CD4-positive, alpha-beta T cell (primary cell): Measurements from ENCODE around the gene MNX1. TPM values are rescaled to one million over a fixed set of nuclear protein-coding genes. Genes with fewer than 3 reads are reported as not detected.

Experiments
- ATAC-seq: fragments of 200-7000 bp; cut with Tn5 transposase; one replicate; pipeline ENCODE4 v1.10.0; 2022; ENCODE audit warnings: mild to moderate bottlenecking; ENCODE audit not compliant: poor library complexity
- CTCF ChIA-PET: fragments of 350-600 bp; sonication (Branson Sonifier 250); formaldehyde crosslinking; loops from one replicate; lab custom pipeline; 2021; ENCODE audit warnings: antibody characterized with exemption, inconsistent platforms; lab: Charles Lee
- POLR2A ChIA-PET: fragments of 350-600 bp; sonication (Branson Sonifier 250); formaldehyde crosslinking; loops from one replicate; lab custom pipeline; 2021; ENCODE audit warnings: antibody characterized with exemption, inconsistent platforms; lab: Charles Lee
- DNase-seq, 14 experiments: peaks; one replicate each; pipeline ENCODE4 v3.0.0-alpha.2; 2013 to 2020; ENCODE audit warnings: mixed read lengths in 2 of 14
- H3K27ac ChIP-seq, 2 donors: one replicate each; pipeline versions ENCODE4 v1.5.1 to v1.7.0; 2013; ENCODE audit warnings: low read length in 2 of 2, low read depth in 1 of 2, mild to moderate bottlenecking in 1 of 2
- H3K27me3 ChIP-seq, 2 experiments: 1 replicate in 1 of 2; 2 replicates in 1 of 2; pipeline versions ENCODE4 v1.6.1 to v1.7.0; 2013; ENCODE audit warnings: low read length in 2 of 2, control low read depth in 1 of 2, mild to moderate bottlenecking in 1 of 2, moderate library complexity in 1 of 2; ENCODE audit not compliant: insufficient read depth in 2 of 2, control insufficient read depth in 1 of 2
- H3K36me3 ChIP-seq: one replicate; pipeline ENCODE4 v1.6.1; 2013; ENCODE audit warnings: low read length, control low read depth; ENCODE audit not compliant: insufficient read depth
- H3K4me1 ChIP-seq: one replicate; pipeline ENCODE4 v1.6.1; 2013; ENCODE audit warnings: low read length, control low read depth; ENCODE audit not compliant: insufficient read depth
- H3K4me3 ChIP-seq: one replicate; pipeline ENCODE4 v1.5.1; 2013; ENCODE audit warnings: mild to moderate bottlenecking, low read length, moderate library complexity
- H3K9me3 ChIP-seq, 2 experiments: 1 replicate in 1 of 2; 2 replicates in 1 of 2; pipeline versions ENCODE4 v1.6.1 to v1.7.0; 2013; ENCODE audit warnings: low read length in 2 of 2, mild to moderate bottlenecking in 2 of 2, control low read depth in 1 of 2, moderate library complexity in 1 of 2; ENCODE audit not compliant: control insufficient read depth in 1 of 2, insufficient read depth in 1 of 2
- H3K27ac Mint-ChIP-seq: one replicate; pipeline ENCODE4 v1.8.0; 2020; ENCODE audit warnings: mixed read lengths
- H3K27me3 Mint-ChIP-seq: one replicate; pipeline ENCODE4 v1.8.0; 2021; ENCODE audit warnings: mixed read lengths
- H3K36me3 Mint-ChIP-seq: one replicate; pipeline ENCODE4 v1.8.0; 2021; ENCODE audit warnings: low read depth, mixed read lengths
- H3K4me1 Mint-ChIP-seq: one replicate; pipeline ENCODE4 v1.8.0; 2021; ENCODE audit warnings: low read depth, mixed read lengths
- H3K4me3 Mint-ChIP-seq: one replicate; pipeline ENCODE4 v1.8.0; 2020; ENCODE audit warnings: mild to moderate bottlenecking, mixed read lengths
- H3K9me3 Mint-ChIP-seq: one replicate; pipeline ENCODE4 v1.8.0; 2020; ENCODE audit warnings: mixed read lengths
- intact Hi-C, 2 experiments: fragments of 100-400 bp; cut with DNase I in 1 of 2; cut with micrococcal nuclease in 1 of 2; formaldehyde crosslinking; loops; one replicate each; pipeline versions ENCODE4 v1.15.1 to v1.9.0; 2023 to 2025; cut with DNase I, micrococcal nuclease
- total RNA-seq, 174 experiments: library from RNA in 2 of 174; stranded (reverse) in 2 of 174; gene quantifications; one replicate each; pipeline ENCODE4 v1.2.3 and lab custom pipeline; 2021 to 2026
- TF ChIP-seq, protein P1 (sequence below): fragments of 200-600 bp; IDR thresholded peaks from one replicate; pipeline ENCODE4 v1.8.0; 2022; ENCODE audit warnings: antibody characterized with exemption, mild to moderate bottlenecking

The MNX1 gene
- total RNA-seq, 2 experiments from 2014 or later, result 0.14 TPM; not detected in 1

DNA sequence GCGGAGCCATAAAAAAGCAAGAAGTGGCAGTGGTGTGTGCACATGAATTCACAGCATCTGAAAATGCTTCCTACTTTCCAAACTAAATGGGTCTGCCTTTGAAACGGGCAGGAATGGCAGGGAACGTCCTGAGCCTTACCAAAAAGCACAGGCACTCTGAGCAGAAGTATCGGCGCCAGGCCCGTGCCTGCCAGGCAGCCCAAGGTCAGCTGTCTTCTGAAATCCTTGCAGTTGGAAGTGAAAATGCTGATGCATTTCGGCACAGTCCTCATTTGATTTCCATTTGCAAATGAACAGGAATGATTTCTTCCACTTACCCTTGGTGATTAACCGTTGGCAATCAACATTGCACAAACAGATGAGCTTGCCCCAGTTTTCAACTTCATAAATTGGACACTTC, 47.6 kb upstream of the MNX1 start:
- ChIA-PET POLR2A (no interaction called here), CTCF (no interaction called here)
- H3K9me3 ChIP-seq, result peaks cover 0 to 25% of the 10 kb centered on the region in 2 experiments
- no peaks in the 10 kb centered on the region for H3K36me3 ChIP-seq
- peaks cover 4% of the 10 kb centered on the region for H3K9me3 Mint-ChIP-seq
- ATAC-seq (no peak), DNase-seq (no peak)
- H3K4me3 ChIP-seq, result no peak overlapping the region
- intact Hi-C loops, result no loop called here
- no peak overlapping the region for H3K4me3 Mint-ChIP-seq
- no peaks in the 10 kb centered on the region for H3K4me1 Mint-ChIP-seq
- TF ChIP-seq, protein P1, sequence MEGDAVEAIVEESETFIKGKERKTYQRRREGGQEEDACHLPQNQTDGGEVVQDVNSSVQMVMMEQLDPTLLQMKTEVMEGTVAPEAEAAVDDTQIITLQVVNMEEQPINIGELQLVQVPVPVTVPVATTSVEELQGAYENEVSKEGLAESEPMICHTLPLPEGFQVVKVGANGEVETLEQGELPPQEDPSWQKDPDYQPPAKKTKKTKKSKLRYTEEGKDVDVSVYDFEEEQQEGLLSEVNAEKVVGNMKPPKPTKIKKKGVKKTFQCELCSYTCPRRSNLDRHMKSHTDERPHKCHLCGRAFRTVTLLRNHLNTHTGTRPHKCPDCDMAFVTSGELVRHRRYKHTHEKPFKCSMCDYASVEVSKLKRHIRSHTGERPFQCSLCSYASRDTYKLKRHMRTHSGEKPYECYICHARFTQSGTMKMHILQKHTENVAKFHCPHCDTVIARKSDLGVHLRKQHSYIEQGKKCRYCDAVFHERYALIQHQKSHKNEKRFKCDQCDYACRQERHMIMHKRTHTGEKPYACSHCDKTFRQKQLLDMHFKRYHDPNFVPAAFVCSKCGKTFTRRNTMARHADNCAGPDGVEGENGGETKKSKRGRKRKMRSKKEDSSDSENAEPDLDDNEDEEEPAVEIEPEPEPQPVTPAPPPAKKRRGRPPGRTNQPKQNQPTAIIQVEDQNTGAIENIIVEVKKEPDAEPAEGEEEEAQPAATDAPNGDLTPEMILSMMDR, result no peak
- no peaks in the 10 kb centered on the region for H3K36me3 Mint-ChIP-seq
- no peaks in the 10 kb centered on the region for H3K4me1 ChIP-seq
- no peak overlapping the region for H3K27ac Mint-ChIP-seq
- peaks cover 7 to 18% of the 10 kb centered on the region in 2 experiments for H3K27me3 ChIP-seq
- H3K27me3 Mint-ChIP-seq, result peaks cover 36% of the 10 kb centered on the region
- H3K27ac ChIP-seq, result no peak overlapping the region

DNA sequence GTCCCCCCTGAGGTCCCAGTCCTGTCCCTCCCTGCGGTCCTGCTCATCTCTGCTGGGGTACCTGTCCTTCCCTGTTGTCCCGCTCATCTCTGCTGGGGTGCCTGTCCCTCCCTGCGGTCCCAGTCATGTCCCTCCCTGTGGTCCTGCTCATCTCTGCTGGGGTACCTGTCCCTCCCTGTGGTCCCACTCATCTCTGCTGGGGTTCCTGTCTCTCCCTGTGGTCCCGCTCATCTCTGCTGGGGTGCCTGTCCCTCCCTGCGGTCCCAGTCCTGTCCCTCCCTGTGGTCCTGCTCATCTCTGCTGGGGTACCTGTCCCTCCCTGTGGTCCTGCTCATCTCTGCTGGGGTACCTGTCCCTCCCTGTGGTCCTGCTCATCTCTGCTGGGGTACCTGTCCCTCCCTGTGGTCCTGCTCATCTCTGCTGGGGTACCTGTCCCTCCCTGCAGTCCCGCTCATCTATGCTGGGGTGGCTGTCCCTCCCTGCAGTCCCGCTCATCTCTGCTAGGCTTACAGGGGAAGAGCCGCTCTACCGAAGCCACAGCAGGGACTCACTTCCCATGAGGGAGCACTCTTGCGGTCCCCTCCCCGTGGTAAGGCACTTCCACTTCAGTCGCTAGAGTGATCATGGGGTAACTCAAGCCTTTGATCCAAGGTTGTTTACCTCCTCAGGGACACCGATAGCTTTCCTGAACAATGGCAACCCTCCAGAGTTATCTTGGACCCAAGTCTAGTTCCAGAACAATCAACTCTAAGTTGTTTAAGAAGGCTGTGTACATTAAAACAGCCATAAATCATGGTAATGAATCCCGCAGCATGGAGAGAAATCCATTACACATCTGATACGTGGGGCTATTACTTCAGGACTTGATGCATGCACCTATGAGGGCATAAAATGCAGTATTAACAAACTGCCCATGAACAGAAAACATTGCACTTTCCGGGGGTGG, 46.8 kb upstream of the MNX1 start:
- CTCF ChIA-PET, result no interaction called here
- peaks cover 7 to 18% of the 10 kb centered on the region in 2 experiments for H3K27me3 ChIP-seq
- DNase-seq (no peak), ATAC-seq (no peak)
- no peak overlapping the region for H3K4me3 Mint-ChIP-seq
- peaks cover 31% of the 10 kb centered on the region for H3K27me3 Mint-ChIP-seq
- TF ChIP-seq, protein P1, result no peak
- no peaks in the 10 kb centered on the region for H3K36me3 Mint-ChIP-seq
- no peaks in the 10 kb centered on the region for H3K9me3 Mint-ChIP-seq
- intact Hi-C loops, result no loop called here
- H3K36me3 ChIP-seq, result no peaks in the 10 kb centered on the region
- H3K27ac Mint-ChIP-seq, result no peak overlapping the region
- peaks cover 0 to 23% of the 10 kb centered on the region in 2 experiments for H3K9me3 ChIP-seq
- H3K27ac ChIP-seq, result no peak overlapping the region
- H3K4me1 Mint-ChIP-seq, result no peaks in the 10 kb centered on the region
- H3K4me1 ChIP-seq, result no peaks in the 10 kb centered on the region
- POLR2A ChIA-PET, result no interaction called here
- no peak overlapping the region for H3K4me3 ChIP-seq

DNA sequence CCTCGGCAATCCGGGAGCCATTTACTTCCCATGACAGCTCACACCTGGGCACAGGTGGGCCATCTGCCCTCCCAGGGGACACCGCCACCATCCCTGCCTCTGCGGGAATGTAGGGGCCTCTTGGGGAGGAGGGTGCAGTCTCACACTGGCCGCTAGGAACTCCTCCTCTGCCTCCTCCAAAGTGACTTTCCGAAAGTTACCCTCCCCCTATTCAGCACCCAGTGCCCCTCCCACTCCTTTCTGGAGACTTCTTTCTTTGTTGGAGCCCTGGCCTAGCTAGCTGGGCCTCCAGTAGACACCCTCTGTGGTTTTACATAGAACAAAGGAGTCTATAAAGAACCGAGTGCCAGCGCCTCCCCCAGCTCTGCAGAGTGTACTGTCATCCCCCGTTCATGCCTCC, 45.8 kb upstream of the MNX1 start:
- DNase-seq, result no peak
- Histone ChIP-seq H3K27ac (no peak overlapping the region), H3K9me3 (peaks cover 0 to 13% of the 10 kb centered on the region in 2 experiments), H3K4me1 (no peaks in the 10 kb centered on the region), H3K4me3 (no peak overlapping the region), H3K36me3 (no peaks in the 10 kb centered on the region), H3K27me3 (peaks cover 7 to 22% of the 10 kb centered on the region in 2 experiments)
- ChIA-PET CTCF (no interaction called here), POLR2A (no interaction called here)
- no peak overlapping the region for H3K27ac Mint-ChIP-seq
- H3K4me3 Mint-ChIP-seq, result no peak overlapping the region
- H3K4me1 Mint-ChIP-seq, result no peaks in the 10 kb centered on the region
- TF ChIP-seq, protein P1, result no peak
- intact Hi-C loops, result no loop called here
- H3K9me3 Mint-ChIP-seq, result no peaks in the 10 kb centered on the region
- ATAC-seq, result no peak
- peaks cover 24% of the 10 kb centered on the region for H3K27me3 Mint-ChIP-seq
- H3K36me3 Mint-ChIP-seq, result no peaks in the 10 kb centered on the region
